H9 (cell line): Measurements from ENCODE around the gene LARGE1. TPM values are rescaled to one million over a fixed set of nuclear protein-coding genes. Genes with fewer than 3 reads are reported as not detected.

Experiments
- DNase-seq: peaks from one replicate; pipeline ENCODE4 v3.0.0-alpha.2; 2017
- H2AFZ ChIP-seq: one replicate; pipeline ENCODE4 v1.6.1; 2013; ENCODE audit warnings: mild to moderate bottlenecking, low read length, control low read depth, moderate library complexity
- H2AK5ac ChIP-seq: 2 replicates; pipeline ENCODE4 v1.6.1; 2013; ENCODE audit warnings: low read length, control low read depth, mixed read lengths; ENCODE audit not compliant: insufficient read length
- H2BK120ac ChIP-seq: one replicate; pipeline ENCODE4 v1.6.1; 2013; ENCODE audit warnings: low read depth, mild to moderate bottlenecking, low read length, control low read depth, inconsistent platforms; ENCODE audit not compliant: poor library complexity, severe bottlenecking
- H2BK12ac ChIP-seq: 2 replicates; pipeline ENCODE4 v1.6.1; 2013; ENCODE audit warnings: low read length, control low read depth, mixed read lengths, low read depth; ENCODE audit not compliant: insufficient read length
- H2BK15ac ChIP-seq: 2 replicates; pipeline ENCODE4 v1.6.1; 2013; ENCODE audit warnings: low read depth, low read length, control low read depth
- H2BK20ac ChIP-seq: one replicate; pipeline ENCODE4 v1.6.1; 2013; ENCODE audit warnings: low read depth, mild to moderate bottlenecking, low read length, control low read depth, inconsistent platforms; ENCODE audit not compliant: poor library complexity, severe bottlenecking
- H2BK5ac ChIP-seq: 2 replicates; pipeline ENCODE4 v1.6.1; 2013; ENCODE audit warnings: low read length, control low read depth, mixed read lengths; ENCODE audit not compliant: insufficient read length
- H3K14ac ChIP-seq: 2 replicates; pipeline ENCODE4 v1.6.1; 2013; ENCODE audit warnings: low read length, control low read depth; ENCODE audit not compliant: insufficient read depth
- H3K18ac ChIP-seq: 2 replicates; pipeline ENCODE4 v1.6.1; 2013; ENCODE audit warnings: low read depth, mild to moderate bottlenecking, mixed read lengths, low read length, control low read depth; ENCODE audit not compliant: insufficient read length
- H3K23ac ChIP-seq: 2 replicates; pipeline ENCODE4 v1.6.1; 2013; ENCODE audit warnings: low read length, control low read depth, mixed read lengths, low read depth; ENCODE audit not compliant: insufficient read length
- H3K23me2 ChIP-seq: 2 replicates; pipeline ENCODE4 v1.6.1; 2013; ENCODE audit warnings: low read depth, mild to moderate bottlenecking, mixed read lengths, low read length, control low read depth; ENCODE audit not compliant: insufficient read length, poor library complexity, severe bottlenecking
- H3K27ac ChIP-seq: 2 replicates; pipeline ENCODE4 v1.5.1; 2013; ENCODE audit warnings: low read length, control low read depth, mixed read lengths, low read depth; ENCODE audit not compliant: insufficient read length
- H3K27me3 ChIP-seq: 2 replicates; pipeline ENCODE4 v1.6.1; 2013; ENCODE audit warnings: low read length, control low read depth, inconsistent platforms; ENCODE audit not compliant: insufficient read depth
- H3K4ac ChIP-seq: 2 replicates; pipeline ENCODE4 v1.6.1; 2013; ENCODE audit warnings: low read depth, mild to moderate bottlenecking, control low read depth, inconsistent platforms, low read length, moderate library complexity
- H3K4me1 ChIP-seq: 2 replicates; pipeline ENCODE4 v1.6.1; 2013; ENCODE audit warnings: low read length, control low read depth, inconsistent platforms; ENCODE audit not compliant: insufficient read depth
- H3K4me2 ChIP-seq: 2 replicates; pipeline ENCODE4 v1.6.1; 2013; ENCODE audit warnings: low read length, control low read depth, mixed read lengths; ENCODE audit not compliant: insufficient read length, insufficient read depth
- H3K56ac ChIP-seq: 2 replicates; pipeline ENCODE4 v1.6.1; 2013; ENCODE audit warnings: low read depth, mild to moderate bottlenecking, mixed read lengths, low read length, control low read depth; ENCODE audit not compliant: insufficient read length
- H3K79me1 ChIP-seq: 2 replicates; pipeline ENCODE4 v1.6.1; 2013; ENCODE audit warnings: low read depth, mild to moderate bottlenecking, moderate library complexity, low read length, control low read depth, inconsistent platforms; ENCODE audit not compliant: insufficient read depth, poor library complexity, severe bottlenecking
- H3K79me2 ChIP-seq: 2 replicates; pipeline ENCODE4 v1.6.1; 2013; ENCODE audit warnings: low read length, control low read depth, inconsistent platforms; ENCODE audit not compliant: insufficient read depth
- H3K9ac ChIP-seq: 2 replicates; pipeline ENCODE4 v1.6.1; 2013; ENCODE audit warnings: low read length, control low read depth, mixed read lengths; ENCODE audit not compliant: insufficient read length; ENCODE audit errors: extremely low read depth
- H3K9me3 ChIP-seq: one replicate; pipeline ENCODE4 v1.6.1; 2013; ENCODE audit warnings: low read depth, low read length, inconsistent platforms; ENCODE audit not compliant: control insufficient read depth
- H3T11ph ChIP-seq: one replicate; pipeline ENCODE4 v1.6.1; 2013; ENCODE audit warnings: mild to moderate bottlenecking, low read length, control low read depth, inconsistent platforms
- H4K20me1 ChIP-seq: one replicate; pipeline ENCODE4 v1.6.1; 2013; ENCODE audit not compliant: control insufficient read depth, insufficient read length, insufficient read depth
- H4K5ac ChIP-seq: 2 replicates; pipeline ENCODE4 v1.6.1; 2013; ENCODE audit warnings: low read depth, mild to moderate bottlenecking, mixed read lengths, low read length, control low read depth; ENCODE audit not compliant: insufficient read length
- H4K8ac ChIP-seq: replicated peaks from 2 replicates; pipeline ENCODE4 v1.6.1; 2013; ENCODE audit warnings: low read length, control low read depth, mixed read lengths, low read depth; ENCODE audit not compliant: insufficient read length
- H4K91ac ChIP-seq: 2 replicates; pipeline ENCODE4 v1.6.1; 2013; ENCODE audit warnings: low read depth, mild to moderate bottlenecking, moderate library complexity, mixed read lengths, low read length, control low read depth; ENCODE audit not compliant: insufficient read length
- H3K27ac Mint-ChIP-seq, 3 experiments: 2 replicates in 2 of 3; 3 replicates in 1 of 3; pipeline ENCODE4 v1.8.0; 2020 to 2021; ENCODE audit warnings: mixed read lengths in 3 of 3, mild to moderate bottlenecking in 1 of 3, moderate library complexity in 1 of 3
- H3K27me3 Mint-ChIP-seq: 2 replicates; pipeline ENCODE4 v1.8.0; 2021; ENCODE audit warnings: low read depth, mild to moderate bottlenecking, moderate library complexity, mixed read lengths
- H3K36me3 Mint-ChIP-seq, 3 experiments: 2 replicates in 2 of 3; 3 replicates in 1 of 3; pipeline ENCODE4 v1.8.0; 2020 to 2021; ENCODE audit warnings: low read depth in 3 of 3, mixed read lengths in 3 of 3; ENCODE audit not compliant: insufficient read depth in 1 of 3
- H3K4me1 Mint-ChIP-seq, 2 experiments: 2 replicates each; pipeline ENCODE4 v1.8.0; 2020; ENCODE audit warnings: mixed read lengths in 2 of 2
- H3K4me3 Mint-ChIP-seq, 2 experiments: 2 replicates in 1 of 2; 3 replicates in 1 of 2; pipeline ENCODE4 v1.8.0; 2020 to 2021; ENCODE audit warnings: mild to moderate bottlenecking in 2 of 2, mixed read lengths in 2 of 2, moderate library complexity in 1 of 2
- H3K9me3 Mint-ChIP-seq, 2 experiments: 2 replicates in 1 of 2; 3 replicates in 1 of 2; pipeline ENCODE4 v1.8.0; 2020; ENCODE audit warnings: mild to moderate bottlenecking in 2 of 2, mixed read lengths in 2 of 2, moderate library complexity in 1 of 2
- WGBS: extraction: QIAGEN DNeasy Blood & Tissue Kit; methylation state at CpG from one replicate; pipeline ENCODE4 v1.1.7; 2013; ENCODE audit warnings: missing lambda C conversion rate, low lambda C conversion rate, mixed read lengths; ENCODE audit not compliant: insufficient read length; ENCODE audit errors: extremely low coverage; 5-methylcytosine and 5-hydroxymethylcytosine counted together
- total RNA-seq: library from RNA; stranded (reverse); gene quantifications from 2 replicates; pipeline ENCODE4 v1.2.1, GENCODE V29; 2021
- TF ChIP-seq, protein P1 (sequence below): fragments of 200-600 bp; sonication (generic); conservative IDR thresholded peaks from 3 replicates; pipeline ENCODE4 v1.8.0; 2021; ENCODE audit warnings: antibody characterized with exemption, mild to moderate bottlenecking

Gene LARGE1
- total RNA-seq, 1 experiment from 2014 or later, result 43.5 TPM

DNA sequence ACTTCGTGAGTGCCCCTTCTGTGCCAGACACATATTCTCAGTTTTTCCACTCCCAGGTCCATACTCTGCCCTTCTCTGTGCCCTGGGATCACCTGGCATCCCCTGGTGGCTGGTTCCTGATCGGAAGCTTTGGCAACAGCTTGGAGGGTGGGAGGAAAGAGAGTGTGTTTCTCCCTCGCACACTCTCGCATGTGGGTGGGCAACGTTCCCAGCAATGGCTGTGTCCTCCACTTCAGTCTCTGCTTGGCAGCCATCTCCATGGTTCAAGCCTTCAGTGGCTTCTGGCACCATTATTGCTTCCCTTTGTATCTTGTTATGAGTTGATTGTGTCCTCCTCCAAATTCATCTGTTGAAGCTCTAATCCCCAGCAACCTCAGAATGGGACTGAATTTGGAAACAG is 519.4 kb downstream of the LARGE1 start:
- WGBS, result no CpG with 5 or more reads among the region's 5 CpGs
- H2BK120ac ChIP-seq, result no peak overlapping the region

More for the DNA sequence above, 519.4 kb downstream of the LARGE1 start:
- no peak overlapping the region for H4K5ac ChIP-seq
- no peak overlapping the region for H4K91ac ChIP-seq
- H3T11ph ChIP-seq, result no peak overlapping the region
- no peak overlapping the region for H3K4ac ChIP-seq
- peaks cover 0 to 2% (median 1%) of the 10 kb centered on the region in 3 experiments; a peak in 3 of 7 replicates for H3K36me3 Mint-ChIP-seq
- H3K14ac ChIP-seq, result no peak overlapping the region
- no peaks in the 10 kb centered on the region for H4K20me1 ChIP-seq
- H2BK15ac ChIP-seq, result no peak overlapping the region
- no peak overlapping the region for H3K56ac ChIP-seq
- peaks cover 2 to 5% of the 10 kb centered on the region in 2 experiments; a peak in 1 of 4 replicates for H3K4me1 Mint-ChIP-seq
- H3K9me3 ChIP-seq, result no peaks in the 10 kb centered on the region
- H2AFZ ChIP-seq, result no peak overlapping the region
- no peak overlapping the region for H4K8ac ChIP-seq
- H3K18ac ChIP-seq, result no peak overlapping the region
- H3K23ac ChIP-seq, result no peak overlapping the region
- no peak for DNase-seq
- no peaks in the 10 kb centered on the region for H3K27me3 ChIP-seq
- H3K27me3 Mint-ChIP-seq, result no peaks in the 10 kb centered on the region
- no peak overlapping the region for H2BK20ac ChIP-seq
- H3K9ac ChIP-seq, result no peak overlapping the region
- no peak overlapping the region for H2BK5ac ChIP-seq
- H3K27ac Mint-ChIP-seq, result no peak overlapping the region
- no peak overlapping the region for H3K4me2 ChIP-seq
- H3K27ac ChIP-seq, result no peak overlapping the region
- no peak overlapping the region for H2BK12ac ChIP-seq
- H3K9me3 Mint-ChIP-seq, result no peaks in the 10 kb centered on the region
- no peaks in the 10 kb centered on the region for H3K79me1 ChIP-seq
- no peak overlapping the region for H2AK5ac ChIP-seq
- TF ChIP-seq, protein P1, sequence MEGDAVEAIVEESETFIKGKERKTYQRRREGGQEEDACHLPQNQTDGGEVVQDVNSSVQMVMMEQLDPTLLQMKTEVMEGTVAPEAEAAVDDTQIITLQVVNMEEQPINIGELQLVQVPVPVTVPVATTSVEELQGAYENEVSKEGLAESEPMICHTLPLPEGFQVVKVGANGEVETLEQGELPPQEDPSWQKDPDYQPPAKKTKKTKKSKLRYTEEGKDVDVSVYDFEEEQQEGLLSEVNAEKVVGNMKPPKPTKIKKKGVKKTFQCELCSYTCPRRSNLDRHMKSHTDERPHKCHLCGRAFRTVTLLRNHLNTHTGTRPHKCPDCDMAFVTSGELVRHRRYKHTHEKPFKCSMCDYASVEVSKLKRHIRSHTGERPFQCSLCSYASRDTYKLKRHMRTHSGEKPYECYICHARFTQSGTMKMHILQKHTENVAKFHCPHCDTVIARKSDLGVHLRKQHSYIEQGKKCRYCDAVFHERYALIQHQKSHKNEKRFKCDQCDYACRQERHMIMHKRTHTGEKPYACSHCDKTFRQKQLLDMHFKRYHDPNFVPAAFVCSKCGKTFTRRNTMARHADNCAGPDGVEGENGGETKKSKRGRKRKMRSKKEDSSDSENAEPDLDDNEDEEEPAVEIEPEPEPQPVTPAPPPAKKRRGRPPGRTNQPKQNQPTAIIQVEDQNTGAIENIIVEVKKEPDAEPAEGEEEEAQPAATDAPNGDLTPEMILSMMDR, result no peak
- no peak overlapping the region for H3K4me3 Mint-ChIP-seq
- H3K79me2 ChIP-seq, result no peaks in the 10 kb centered on the region; the same call in 1 of the 2 replicates
- H3K23me2 ChIP-seq, result no peaks in the 10 kb centered on the region
- no peaks in the 10 kb centered on the region for H3K4me1 ChIP-seq
